Activated T-helper 1 cell treated with anti-CD3 and anti-CD28 coated beads, Interleukin-12 subunit alpha, Interleukin-12 subunit beta, Interleukin-2, Interleukin-4 antibody, amounts not matched to agents 30 ng/mL and 10 ng/mL and 1 ng/mL, durations not matched to agents 14 hours and 24 hours and 36 hours (primary cell): Measurements from ENCODE around the gene SLC7A6. TPM values are rescaled to one million over a fixed set of nuclear protein-coding genes. Genes with fewer than 3 reads are reported as not detected.

Experiments
- DNase-seq: peaks from one replicate; pipeline ENCODE4 v3.0.0; 2021; ENCODE audit warnings: low spot score
- H3K27ac Mint-ChIP-seq: one replicate; pipeline ENCODE4 v1.8.0; 2021; ENCODE audit warnings: mild to moderate bottlenecking, mixed read lengths
- H3K27me3 Mint-ChIP-seq: one replicate; pipeline ENCODE4 v1.8.0; 2022; ENCODE audit warnings: mild to moderate bottlenecking, moderate library complexity, mixed read lengths; ENCODE audit not compliant: insufficient read depth
- H3K36me3 Mint-ChIP-seq: one replicate; pipeline ENCODE4 v1.8.0; 2021; ENCODE audit warnings: low read depth, mixed read lengths
- H3K4me1 Mint-ChIP-seq: one replicate; pipeline ENCODE4 v1.8.0; 2021; ENCODE audit warnings: low read depth, mixed read lengths
- H3K4me3 Mint-ChIP-seq: one replicate; pipeline ENCODE4 v1.8.0; 2021; ENCODE audit warnings: mild to moderate bottlenecking, moderate library complexity, mixed read lengths
- H3K9me3 Mint-ChIP-seq: one replicate; pipeline ENCODE4 v1.8.0; 2021; ENCODE audit warnings: mixed read lengths
- intact Hi-C: fragments of 100-400 bp; cut with micrococcal nuclease; formaldehyde crosslinking; loops from one replicate; pipeline ENCODE4 v1.15.1; 2024
- total RNA-seq: library from RNA; stranded (reverse); gene quantifications from 2 replicates; pipeline ENCODE4 v1.2.3, GENCODE V29; 2022

Gene SLC7A6
- total RNA-seq = 139 and 143 TPM in 2 replicates

- peaks cover 24% of the 10 kb centered on the region for H3K36me3 Mint-ChIP-seq
- H3K27me3 Mint-ChIP-seq = no peaks in the 10 kb centered on the region
- peaks cover 54% of the 10 kb centered on the region for H3K4me1 Mint-ChIP-seq
- peak within 1 kb of the TSS; percentile 94 for H3K4me3 Mint-ChIP-seq
- intact Hi-C loops = loop anchor here (1.0 to 10.0 kb wide), 8 partner anchors 11 to 490 kb away; partner anchors contain the start of genes PLA2G15 and SLC7A6OS
- DNase-seq = peak; percentile 85
- H3K9me3 Mint-ChIP-seq = no peaks in the 10 kb centered on the region
- H3K27ac Mint-ChIP-seq = peak within 1 kb of the TSS; percentile 99
These were observed at the start of gene SLC7A6 for GRCh38 chr16:68264128-68265077. Gene SLC7A6 (plus strand): TSS chr16:68264526. CDS start chr16:68274727, 10,201 bp downstream.

GRCh38 chr16:68214726-68215125 is 49.6 kb upstream of the SLC7A6 start:
- peaks cover 25% of the 10 kb centered on the region for H3K4me1 Mint-ChIP-seq
- peaks cover 29% of the 10 kb centered on the region for H3K36me3 Mint-ChIP-seq
- no peaks in the 10 kb centered on the region for H3K9me3 Mint-ChIP-seq
- DNase-seq = no peak
- no peak overlapping the region for H3K27ac Mint-ChIP-seq
- H3K4me3 Mint-ChIP-seq = no peak overlapping the region
- intact Hi-C loops = loop anchor here (5.0 kb wide), 1 partner anchor 122 kb away; no protein-coding TSS in a partner anchor
- H3K27me3 Mint-ChIP-seq = no peaks in the 10 kb centered on the region

- H3K9me3 Mint-ChIP-seq = no peaks in the 10 kb centered on the region
- H3K36me3 Mint-ChIP-seq = peaks cover 34% of the 10 kb centered on the region
These were observed 49.0 kb upstream of the SLC7A6 start for GRCh38 chr16:68215302-68215701.

GRCh38 chr16:68216240-68216639 is 48.1 kb upstream of the SLC7A6 start:
- Mint-ChIP-seq H3K27ac (no peak overlapping the region), H3K4me3 (no peak overlapping the region), H3K36me3 (peaks cover 34% of the 10 kb centered on the region)

More at GRCh38 chr16:68215302-68215701, 49.0 kb upstream of the SLC7A6 start:
- intact Hi-C loops = no loop called here
- H3K4me1 Mint-ChIP-seq = peaks cover 25% of the 10 kb centered on the region
- no peaks in the 10 kb centered on the region for H3K27me3 Mint-ChIP-seq
- no peak for DNase-seq
- no peak overlapping the region for H3K4me3 Mint-ChIP-seq
- H3K27ac Mint-ChIP-seq = no peak overlapping the region

GRCh38 chr16:68217506-68217905 is 46.8 kb upstream of the SLC7A6 start:
- H3K9me3 Mint-ChIP-seq = no peaks in the 10 kb centered on the region
- peaks cover 38% of the 10 kb centered on the region for H3K36me3 Mint-ChIP-seq
- H3K27ac Mint-ChIP-seq = peak overlapping the region; percentile 44

More at GRCh38 chr16:68216240-68216639, 48.1 kb upstream of the SLC7A6 start:
- Mint-ChIP-seq H3K4me1 (peaks cover 19% of the 10 kb centered on the region), H3K27me3 (no peaks in the 10 kb centered on the region), H3K9me3 (no peaks in the 10 kb centered on the region)
- DNase-seq = no peak
- intact Hi-C loops = no loop called here

GRCh38 chr16:68219725-68220351 is 44.5 kb upstream of the SLC7A6 start:
- Mint-ChIP-seq H3K4me3 (no peak overlapping the region), H3K36me3 (peaks cover 34% of the 10 kb centered on the region), H3K27ac (no peak overlapping the region), H3K27me3 (no peaks in the 10 kb centered on the region), H3K9me3 (no peaks in the 10 kb centered on the region), H3K4me1 (peaks cover under 1% of the 10 kb centered on the region)
- DNase-seq = no peak
- intact Hi-C loops = no loop called here

More at GRCh38 chr16:68217506-68217905, 46.8 kb upstream of the SLC7A6 start:
- Mint-ChIP-seq H3K27me3 (no peaks in the 10 kb centered on the region), H3K4me1 (peaks cover 6% of the 10 kb centered on the region), H3K4me3 (no peak overlapping the region)
- intact Hi-C loops = no loop called here
- no peak for DNase-seq

GRCh38 chr16:68223072-68223471 is 41.3 kb upstream of the SLC7A6 start:
- intact Hi-C loops = no loop called here
- Mint-ChIP-seq H3K27me3 (no peaks in the 10 kb centered on the region), H3K36me3 (peaks cover 43% of the 10 kb centered on the region), H3K9me3 (no peaks in the 10 kb centered on the region), H3K27ac (no peak overlapping the region), H3K4me1 (peaks cover 31% of the 10 kb centered on the region), H3K4me3 (no peak overlapping the region)
- DNase-seq = no peak

- no peak overlapping the region for H3K4me3 Mint-ChIP-seq
- no peak for DNase-seq
- H3K27ac Mint-ChIP-seq = peak overlapping the region; percentile 21
- H3K27me3 Mint-ChIP-seq = no peaks in the 10 kb centered on the region
- peaks cover 45% of the 10 kb centered on the region for H3K4me1 Mint-ChIP-seq
- H3K9me3 Mint-ChIP-seq = no peaks in the 10 kb centered on the region
- peaks cover 38% of the 10 kb centered on the region for H3K36me3 Mint-ChIP-seq
- intact Hi-C loops = loop anchor here (5.0 kb wide), 1 partner anchor 34 kb away; no protein-coding TSS in a partner anchor
These were observed 38.2 kb upstream of the SLC7A6 start for GRCh38 chr16:68226116-68226515.

GRCh38 chr16:68227183-68227793 is 37.0 kb upstream of the SLC7A6 start:
- intact Hi-C loops = loop anchor here (1.0 to 5.0 kb wide), 2 partner anchors 16 to 35 kb away; no protein-coding TSS in a partner anchor
- peak overlapping the region; percentile 19 for H3K4me3 Mint-ChIP-seq
- no peak for DNase-seq

GRCh38 chr16:68227850-68228553 is 36.3 kb upstream of the SLC7A6 start:
- DNase-seq = no peak
- peaks cover 26% of the 10 kb centered on the region for H3K36me3 Mint-ChIP-seq
- H3K27ac Mint-ChIP-seq = peak overlapping the region; percentile 74
- no peaks in the 10 kb centered on the region for H3K9me3 Mint-ChIP-seq
- H3K4me3 Mint-ChIP-seq = peak overlapping the region; percentile 68
- intact Hi-C loops = loop anchor here (1.0 to 5.0 kb wide), 3 partner anchors 17 to 135 kb away; no protein-coding TSS in a partner anchor
- no peaks in the 10 kb centered on the region for H3K27me3 Mint-ChIP-seq
- H3K4me1 Mint-ChIP-seq = peaks cover 45% of the 10 kb centered on the region

More at GRCh38 chr16:68227183-68227793, 37.0 kb upstream of the SLC7A6 start:
- H3K27ac Mint-ChIP-seq = peak overlapping the region; percentile 61
- no peaks in the 10 kb centered on the region for H3K9me3 Mint-ChIP-seq
- peaks cover 29% of the 10 kb centered on the region for H3K36me3 Mint-ChIP-seq
- H3K4me1 Mint-ChIP-seq = peaks cover 45% of the 10 kb centered on the region
- no peaks in the 10 kb centered on the region for H3K27me3 Mint-ChIP-seq

GRCh38 chr16:68228652-68229051 is 35.7 kb upstream of the SLC7A6 start:
- peaks cover 26% of the 10 kb centered on the region for H3K36me3 Mint-ChIP-seq
- H3K4me1 Mint-ChIP-seq = peaks cover 45% of the 10 kb centered on the region
- H3K27me3 Mint-ChIP-seq = no peaks in the 10 kb centered on the region
- no peak for DNase-seq
- no peaks in the 10 kb centered on the region for H3K9me3 Mint-ChIP-seq
- no peak overlapping the region for H3K27ac Mint-ChIP-seq
- H3K4me3 Mint-ChIP-seq = no peak overlapping the region
- intact Hi-C loops = loop anchor here (1.0 to 5.0 kb wide), 5 partner anchors 9 to 235 kb away; no protein-coding TSS in a partner anchor
